ENCODE measurements around the gene NPFFR1.

DNA sequence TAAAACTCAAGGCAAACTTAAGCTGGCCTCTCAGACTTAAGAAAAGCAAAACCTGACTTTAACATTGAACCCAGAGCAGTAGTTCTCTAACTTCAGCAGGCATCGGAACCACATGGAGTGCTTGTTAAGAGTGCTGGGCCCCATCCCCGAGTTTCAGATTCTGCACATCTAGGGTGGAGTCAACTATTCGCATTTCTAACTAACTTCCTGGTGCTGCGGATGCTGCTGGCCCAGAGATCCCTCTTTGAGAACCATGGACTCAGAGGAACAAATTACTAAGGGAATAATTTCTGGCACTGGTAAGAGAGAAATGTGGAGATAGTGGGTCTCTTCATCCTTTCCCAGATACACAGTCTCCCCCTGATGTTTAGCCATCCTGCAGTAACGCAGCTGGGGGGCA, 14.6 kb upstream of the NPFFR1 start:
- TF ChIP-seq, protein P1, sequence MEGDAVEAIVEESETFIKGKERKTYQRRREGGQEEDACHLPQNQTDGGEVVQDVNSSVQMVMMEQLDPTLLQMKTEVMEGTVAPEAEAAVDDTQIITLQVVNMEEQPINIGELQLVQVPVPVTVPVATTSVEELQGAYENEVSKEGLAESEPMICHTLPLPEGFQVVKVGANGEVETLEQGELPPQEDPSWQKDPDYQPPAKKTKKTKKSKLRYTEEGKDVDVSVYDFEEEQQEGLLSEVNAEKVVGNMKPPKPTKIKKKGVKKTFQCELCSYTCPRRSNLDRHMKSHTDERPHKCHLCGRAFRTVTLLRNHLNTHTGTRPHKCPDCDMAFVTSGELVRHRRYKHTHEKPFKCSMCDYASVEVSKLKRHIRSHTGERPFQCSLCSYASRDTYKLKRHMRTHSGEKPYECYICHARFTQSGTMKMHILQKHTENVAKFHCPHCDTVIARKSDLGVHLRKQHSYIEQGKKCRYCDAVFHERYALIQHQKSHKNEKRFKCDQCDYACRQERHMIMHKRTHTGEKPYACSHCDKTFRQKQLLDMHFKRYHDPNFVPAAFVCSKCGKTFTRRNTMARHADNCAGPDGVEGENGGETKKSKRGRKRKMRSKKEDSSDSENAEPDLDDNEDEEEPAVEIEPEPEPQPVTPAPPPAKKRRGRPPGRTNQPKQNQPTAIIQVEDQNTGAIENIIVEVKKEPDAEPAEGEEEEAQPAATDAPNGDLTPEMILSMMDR (IDR thresholded peaks at IDR 0.05) = no peak
- no peak for TF ChIP-seq POLR2A (IDR thresholded peaks at IDR 0.05)
